AG09309 (cell line): Measurements from ENCODE around the gene PRTFDC1.

ENCODE experiments used
- DNase-seq: peaks from one replicate; pipeline ENCODE4 v3.0.0-alpha.2; 2010; ENCODE audit warnings: low read depth
- H3K4me3 ChIP-seq: 2 replicates; pipeline ENCODE4 v1.5.1; 2011; ENCODE audit warnings: mild to moderate bottlenecking, low read depth, low read length, moderate library complexity; ENCODE audit not compliant: control insufficient read depth
- TF ChIP-seq, protein P1 (sequence below): IDR thresholded peaks from 2 replicates; pipeline ENCODE4 v1.5.1; 2011; ENCODE audit warnings: mild to moderate bottlenecking, low read depth, low read length, inconsistent platforms; ENCODE audit not compliant: insufficient read depth, control insufficient read depth; ENCODE audit errors: missing control alignments

The PRTFDC1 gene

GRCh38 chr10:24853661-24854060 lies 98.7 kb downstream of the PRTFDC1 start:
- TF ChIP-seq, protein P1, sequence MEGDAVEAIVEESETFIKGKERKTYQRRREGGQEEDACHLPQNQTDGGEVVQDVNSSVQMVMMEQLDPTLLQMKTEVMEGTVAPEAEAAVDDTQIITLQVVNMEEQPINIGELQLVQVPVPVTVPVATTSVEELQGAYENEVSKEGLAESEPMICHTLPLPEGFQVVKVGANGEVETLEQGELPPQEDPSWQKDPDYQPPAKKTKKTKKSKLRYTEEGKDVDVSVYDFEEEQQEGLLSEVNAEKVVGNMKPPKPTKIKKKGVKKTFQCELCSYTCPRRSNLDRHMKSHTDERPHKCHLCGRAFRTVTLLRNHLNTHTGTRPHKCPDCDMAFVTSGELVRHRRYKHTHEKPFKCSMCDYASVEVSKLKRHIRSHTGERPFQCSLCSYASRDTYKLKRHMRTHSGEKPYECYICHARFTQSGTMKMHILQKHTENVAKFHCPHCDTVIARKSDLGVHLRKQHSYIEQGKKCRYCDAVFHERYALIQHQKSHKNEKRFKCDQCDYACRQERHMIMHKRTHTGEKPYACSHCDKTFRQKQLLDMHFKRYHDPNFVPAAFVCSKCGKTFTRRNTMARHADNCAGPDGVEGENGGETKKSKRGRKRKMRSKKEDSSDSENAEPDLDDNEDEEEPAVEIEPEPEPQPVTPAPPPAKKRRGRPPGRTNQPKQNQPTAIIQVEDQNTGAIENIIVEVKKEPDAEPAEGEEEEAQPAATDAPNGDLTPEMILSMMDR = no peak
- DNase-seq = no peak

DNA sequence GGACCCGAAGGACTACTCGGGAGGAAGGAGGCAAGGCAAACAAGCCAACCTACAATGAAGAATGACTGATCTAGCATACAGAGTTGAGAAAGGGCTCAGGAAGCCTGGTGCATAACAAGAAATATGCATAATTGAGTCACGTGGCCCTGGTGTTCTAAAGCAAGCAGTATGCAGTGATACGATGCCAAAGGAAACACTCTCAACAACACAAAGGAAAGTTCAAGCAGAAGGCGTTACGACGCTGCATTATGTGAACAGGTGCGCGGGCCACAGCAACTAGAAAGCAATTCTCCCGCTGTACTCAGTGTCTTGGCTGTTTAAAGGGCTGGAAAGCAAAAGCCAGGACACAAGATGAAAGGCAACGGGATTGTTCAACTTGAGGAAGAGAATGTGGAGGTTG lies 100.8 kb downstream of the PRTFDC1 start:
- TF ChIP-seq, protein P1 = no peak
- no peak for DNase-seq

More at GRCh38 chr10:24853661-24854060, 98.7 kb downstream of the PRTFDC1 start:
- H3K4me3 ChIP-seq = no peak overlapping the region

GRCh38 chr10:24850727-24851296 lies 101.6 kb downstream of the PRTFDC1 start:
- DNase-seq = no peak
- TF ChIP-seq, protein P1 = no peak
- H3K4me3 ChIP-seq = no peak overlapping the region

More for the DNA sequence above, 100.8 kb downstream of the PRTFDC1 start:
- H3K4me3 ChIP-seq = no peak overlapping the region

DNA sequence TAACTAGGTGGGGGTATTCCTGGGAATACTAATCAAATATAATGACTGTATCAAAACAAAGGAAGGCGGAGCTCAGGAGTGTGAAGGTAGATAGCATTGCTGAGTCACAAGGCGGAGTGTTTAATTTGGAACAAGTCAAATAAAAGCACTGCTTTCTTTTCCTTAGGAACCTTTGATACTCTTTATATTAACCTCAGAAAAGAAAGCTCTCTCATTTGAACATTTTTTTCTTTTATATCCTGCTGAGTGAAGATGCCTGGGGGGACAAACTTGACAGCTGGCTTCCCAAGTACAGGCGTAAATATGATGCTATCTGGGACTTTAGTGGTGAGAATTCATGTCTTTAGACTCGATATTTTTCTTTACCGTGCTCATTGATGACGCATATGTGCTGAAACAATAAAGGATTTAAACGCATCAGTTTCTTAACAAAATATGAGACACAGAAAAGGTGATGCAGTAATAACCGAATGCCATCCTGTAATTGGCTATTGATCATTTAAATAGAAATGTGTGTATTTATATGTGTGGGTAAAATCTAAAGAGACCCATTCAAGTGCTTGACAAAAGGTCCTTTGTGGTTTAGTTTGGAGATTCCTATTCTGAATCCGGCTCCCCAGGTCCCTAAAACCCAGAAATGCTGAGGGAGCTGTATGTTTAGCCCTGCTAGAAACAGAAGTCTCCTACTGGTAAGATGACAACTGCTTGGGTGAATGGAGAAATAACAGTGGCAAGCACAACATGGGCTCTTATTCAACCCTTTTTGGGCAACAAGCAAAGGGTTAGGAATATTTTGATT lies 102.7 kb downstream of the PRTFDC1 start:
- DNase-seq = no peak
- H3K4me3 ChIP-seq = no peak overlapping the region
- TF ChIP-seq, protein P1 = no peak

- TF ChIP-seq, protein P1 = no peak
- DNase-seq = no peak
- H3K4me3 ChIP-seq = no peak overlapping the region
Measured at GRCh38 chr10:24849051-24849450, 103.4 kb downstream of the PRTFDC1 start.

GRCh38 chr10:24848195-24848594 lies 104.2 kb downstream of the PRTFDC1 start:
- TF ChIP-seq, protein P1 = no peak
- no peak overlapping the region for H3K4me3 ChIP-seq
- DNase-seq = no peak
